NCI-H82 treated with DMSO at 0.1 percent for 48 hours (cell line): Measurements from ENCODE around the gene CENPN.

Experiments used
- DNase-seq: peaks from one replicate; lab custom pipeline; 2025; ENCODE audit not compliant: unreplicated experiment; lab: John Stamatoyannopoulos, UW

Gene CENPN

GRCh38 chr16:81026429-81026828 lies 19.4 kb downstream of the CENPN start:
- no peak for DNase-seq

- no peak for DNase-seq
Observed at GRCh38 chr16:81029930-81030604, 23.1 kb downstream of the CENPN start.

- peak; percentile 17 for DNase-seq
Observed at GRCh38 chr16:81035398-81035974, 28.5 kb downstream of the CENPN start, which contains the start of gene ATMIN. ATMIN (plus strand) TSS chr16:81035842; CDS start chr16:81035871, 29 bp downstream.

GRCh38 chr16:81035975-81036750 lies 29.1 kb downstream of the CENPN start:
- no peak for DNase-seq

GRCh38 chr16:81036751-81037350 lies 29.8 kb downstream of the CENPN start:
- no peak for DNase-seq

- DNase-seq: no peak
Observed at GRCh38 chr16:81040131-81040530, 33.1 kb downstream of the CENPN start.

- DNase-seq: no peak
Observed at GRCh38 chr16:81040842-81041241, 33.8 kb downstream of the CENPN start.

- no peak for DNase-seq
Observed at GRCh38 chr16:81041696-81042095, 34.7 kb downstream of the CENPN start.

- DNase-seq: no peak
Observed at GRCh38 chr16:81042821-81043220, 35.8 kb downstream of the CENPN start.

GRCh38 chr16:81053761-81054160 lies 46.7 kb downstream of the CENPN start:
- DNase-seq: no peak

GRCh38 chr16:81060576-81061306 lies 53.7 kb downstream of the CENPN start:
- no peak for DNase-seq

- DNase-seq: no peak
Observed at GRCh38 chr16:81061307-81061640, 54.3 kb downstream of the CENPN start.

GRCh38 chr16:81061871-81062608 lies 55.0 kb downstream of the CENPN start:
- DNase-seq: no peak

- DNase-seq: peak; percentile 48
Observed at GRCh38 chr16:81066681-81067080, 59.7 kb downstream of the CENPN start.

GRCh38 chr16:81067166-81067565 lies 60.2 kb downstream of the CENPN start:
- no peak for DNase-seq

- DNase-seq: no peak
Observed at GRCh38 chr16:81069063-81069462, 62.0 kb downstream of the CENPN start.

- DNase-seq: no peak
Observed at GRCh38 chr16:81070979-81071378, 64.0 kb downstream of the CENPN start.

GRCh38 chr16:81071805-81072204 lies 64.8 kb downstream of the CENPN start:
- no peak for DNase-seq

GRCh38 chr16:81073560-81074330 lies 66.7 kb downstream of the CENPN start:
- DNase-seq: no peak
